Lower leg skin (tissue), 4 donors: Measurements from ENCODE around the gene RAB11A. TPM values are rescaled to one million over a fixed set of nuclear protein-coding genes. Genes with fewer than 3 reads are reported as not detected.

Experiments
- DNase-seq, 2 donors: peaks; one replicate each; pipeline ENCODE4 v3.0.0-alpha.2; 2019; ENCODE audit warnings: low spot score in 2 of 2
- H3K4me3 ChIP-seq: fragments of 200-600 bp; sonication (generic); 2 replicates; pipeline ENCODE4 v1.5.1; 2017; ENCODE audit warnings: mild to moderate bottlenecking, low read depth; ENCODE audit not compliant: poor library complexity, severe bottlenecking
- CTCF ChIP-seq, 3 donors: fragments of 450-650 bp; IDR thresholded peaks; one replicate each; pipeline ENCODE4 v1.5.1; 2016; ENCODE audit warnings: antibody characterized with exemption in 3 of 3, mild to moderate bottlenecking in 3 of 3, moderate library complexity in 2 of 3
- POLR2A ChIP-seq, 2 donors: fragments of 450-650 bp; IDR thresholded peaks; one replicate each; pipeline ENCODE4 v1.6.1; 2016 to 2017; ENCODE audit warnings: antibody characterized with exemption in 2 of 2, mild to moderate bottlenecking in 1 of 2, moderate library complexity in 1 of 2
- WGBS, 2 donors: methylation state at CpG; one replicate each; pipeline ENCODE4 v1.1.5; 2018; 5-methylcytosine and 5-hydroxymethylcytosine counted together
- intact Hi-C: fragments of 100-400 bp; cut with DNase I; formaldehyde crosslinking; loops from one replicate; pipeline ENCODE4 v1.15.0; 2023; ENCODE audit warnings: low total_unique reads
- total RNA-seq, 4 donors: library from RNA; depleted of rRNA; stranded (reverse); fragments of >200 nt; gene quantifications; one replicate each; pipeline ENCODE4 v1.1.0, GENCODE V29; 2016

RAB11A gene
- total RNA-seq, 4 donors from 2014 or later: 451 to 676 (median 466) TPM

GRCh38 chr15:65922621-65923020 lies 53.3 kb downstream of the RAB11A start:
- 88 to 95% methylated on average over 4 to 7 of the region's 7 CpGs for WGBS, 2 donors
- intact Hi-C loops: no loop called here
- no peak for TF ChIP-seq CTCF (IDR thresholded peaks at IDR 0.05)
- no peak for TF ChIP-seq POLR2A (IDR thresholded peaks at IDR 0.05)
- DNase-seq: no peak
- H3K4me3 ChIP-seq: no peak overlapping the region

- 61 to 74% methylated on average over 5 of the region's 5 CpGs for WGBS, 2 donors
- no peak for DNase-seq
- TF ChIP-seq CTCF (IDR thresholded peaks at IDR 0.05) (no peak), POLR2A (IDR thresholded peaks at IDR 0.05) (no peak)
- intact Hi-C loops: no loop called here
- H3K4me3 ChIP-seq: no peak overlapping the region
Observed at GRCh38 chr15:65923264-65923663, 54.0 kb downstream of the RAB11A start.

GRCh38 chr15:65924004-65924403 lies 54.7 kb downstream of the RAB11A start:
- H3K4me3 ChIP-seq: no peak overlapping the region
- WGBS, 2 donors: 76 to 83% methylated on average over 3 of the region's 3 CpGs
- no peak for DNase-seq
- intact Hi-C loops: no loop called here
- no peak for TF ChIP-seq POLR2A (IDR thresholded peaks at IDR 0.05)
- TF ChIP-seq CTCF (IDR thresholded peaks at IDR 0.05): no peak

GRCh38 chr15:65925338-65925737 lies 56.0 kb downstream of the RAB11A start:
- TF ChIP-seq POLR2A (IDR thresholded peaks at IDR 0.05) (no peak), CTCF (IDR thresholded peaks at IDR 0.05) (no peak)
- WGBS, 2 donors: 95 to 100% methylated on average over 1 of the region's 1 CpG
- intact Hi-C loops: no loop called here
- no peak for DNase-seq
- no peak overlapping the region for H3K4me3 ChIP-seq

- DNase-seq: no peak
- H3K4me3 ChIP-seq: no peak overlapping the region
- no peak for TF ChIP-seq CTCF (IDR thresholded peaks at IDR 0.05)
- TF ChIP-seq POLR2A (IDR thresholded peaks at IDR 0.05): no peak
- WGBS, 2 donors: 96 to 100% methylated on average over 1 of the region's 1 CpG
- intact Hi-C loops: no loop called here
Observed at GRCh38 chr15:65926459-65926858, 57.2 kb downstream of the RAB11A start.

GRCh38 chr15:65926899-65927298 lies 57.6 kb downstream of the RAB11A start:
- TF ChIP-seq CTCF (IDR thresholded peaks at IDR 0.05): no peak
- no peak for TF ChIP-seq POLR2A (IDR thresholded peaks at IDR 0.05)
- no peak overlapping the region for H3K4me3 ChIP-seq
- 84 to 91% methylated on average over 1 of the region's 1 CpG for WGBS, 2 donors
- no peak for DNase-seq
- intact Hi-C loops: no loop called here
